ENCODE measurements around the gene GREB1L.

- TF ChIP-seq CTCF (IDR thresholded peaks at IDR 0.05), result no peak
- TF ChIP-seq POLR2A (IDR thresholded peaks at IDR 0.05), result no peak
Measured at GRCh38 chr18:21309248-21309647, 67.2 kb downstream of the GREB1L start.

Measured in right lobe of liver (tissue), 4 donors.